ENCODE measurements around the gene EXOC4.

The EXOC4 gene

GRCh38 chr7:133550811-133551210 lies 297.9 kb downstream of the EXOC4 start:
- H3F3A ChIP-seq (ENCODE audit: low read depth), result no peaks in the 10 kb centered on the region
- H3K4me1 ChIP-seq (ENCODE audit: insufficient read depth, low read length, poor library complexity, severe bottlenecking), result peaks cover 25% of the 10 kb centered on the region
- H3K9me2 ChIP-seq (replicated peaks; ENCODE audit: low read depth, low read length), result no peaks in the 10 kb centered on the region
- H3K79me2 ChIP-seq (ENCODE audit: insufficient read depth, low read length), result no peaks in the 10 kb centered on the region
- no peaks in the 10 kb centered on the region for H3K27me3 ChIP-seq (ENCODE audit: insufficient read depth, low read length, poor library complexity, severe bottlenecking)
- no peaks in the 10 kb centered on the region for H3K9me3 ChIP-seq (ENCODE audit: insufficient read depth, low read depth, low read length)
- no peak overlapping the region for H3K4me2 ChIP-seq (ENCODE audit: low read depth, low read length, poor library complexity, severe bottlenecking)
- no peak overlapping the region for H3K9ac ChIP-seq (ENCODE audit: low read depth, low read length, poor library complexity, severe bottlenecking)
- no peak overlapping the region for H2AFZ ChIP-seq (ENCODE audit: low read length)
- H3K36me3 ChIP-seq (ENCODE audit: insufficient read depth, low read length), result no peaks in the 10 kb centered on the region
- H4K20me1 ChIP-seq (ENCODE audit: insufficient read depth, low read length, poor library complexity, severe bottlenecking), result no peaks in the 10 kb centered on the region
- TF ChIP-seq CTCF (conservative IDR thresholded peaks at IDR 0.05; ENCODE audit: low read length) (no peak), EZH2phosphoT487 (IDR thresholded peaks at IDR 0.05; ENCODE audit: borderline replicate concordance) (no peak)
- no peak overlapping the region for H3K4me3 ChIP-seq (ENCODE audit: low read length, poor library complexity, severe bottlenecking)

DNA sequence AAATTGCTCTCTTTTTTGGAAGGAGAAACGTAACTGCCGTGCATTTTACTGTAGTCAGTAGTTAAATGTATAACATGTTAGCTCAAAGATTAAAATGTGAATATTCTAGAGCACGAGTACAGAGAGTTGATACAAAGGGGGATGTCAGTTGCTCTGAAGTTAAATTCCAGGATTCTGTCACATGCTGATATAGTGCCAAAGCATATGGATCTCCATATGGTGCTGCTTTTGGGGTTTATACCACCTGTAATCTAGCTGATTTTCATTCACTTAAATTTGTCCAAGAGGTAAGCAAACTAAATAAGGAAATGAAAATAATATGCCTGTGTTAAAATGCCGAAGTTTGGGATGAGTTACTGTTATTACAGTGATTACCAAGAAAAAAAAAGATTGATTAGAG lies 298.6 kb downstream of the EXOC4 start:
- Histone ChIP-seq H3K4me3 (ENCODE audit: low read length, poor library complexity, severe bottlenecking) (no peak overlapping the region), H3F3A (ENCODE audit: low read depth) (no peaks in the 10 kb centered on the region), H3K9me3 (ENCODE audit: insufficient read depth, low read depth, low read length) (no peaks in the 10 kb centered on the region), H2AFZ (ENCODE audit: low read length) (no peak overlapping the region), H3K79me2 (ENCODE audit: insufficient read depth, low read length) (no peaks in the 10 kb centered on the region), H3K27me3 (ENCODE audit: insufficient read depth, low read length, poor library complexity, severe bottlenecking) (no peaks in the 10 kb centered on the region), H3K4me1 (ENCODE audit: insufficient read depth, low read length, poor library complexity, severe bottlenecking) (peaks cover 25% of the 10 kb centered on the region), H3K36me3 (ENCODE audit: insufficient read depth, low read length) (no peaks in the 10 kb centered on the region), H3K9me2 (replicated peaks; ENCODE audit: low read depth, low read length) (no peaks in the 10 kb centered on the region), H4K20me1 (ENCODE audit: insufficient read depth, low read length, poor library complexity, severe bottlenecking) (no peaks in the 10 kb centered on the region), H3K4me2 (ENCODE audit: low read depth, low read length, poor library complexity, severe bottlenecking) (no peak overlapping the region), H3K9ac (ENCODE audit: low read depth, low read length, poor library complexity, severe bottlenecking) (no peak overlapping the region)
- TF ChIP-seq EZH2phosphoT487 (IDR thresholded peaks at IDR 0.05; ENCODE audit: borderline replicate concordance) (no peak), CTCF (conservative IDR thresholded peaks at IDR 0.05; ENCODE audit: low read length) (no peak)

DNA sequence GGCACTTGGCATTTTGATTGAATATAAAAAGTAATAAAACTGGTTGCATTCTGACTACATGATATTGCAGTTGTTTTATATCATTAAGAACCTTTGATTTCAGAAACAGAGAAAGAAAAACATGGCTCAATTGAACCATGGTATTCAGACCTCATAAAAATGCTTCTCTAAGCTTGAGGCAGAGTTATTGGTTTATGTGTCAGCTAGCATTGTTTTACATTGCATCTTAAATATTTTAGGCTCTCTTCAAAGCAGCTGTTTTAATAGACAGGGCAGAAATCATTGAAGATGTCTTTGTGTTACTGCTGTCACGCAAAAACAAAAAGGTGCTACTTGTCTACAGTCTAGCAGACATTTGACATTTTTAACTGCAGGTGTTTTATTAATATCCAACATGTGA lies 299.2 kb downstream of the EXOC4 start:
- H3K36me3 ChIP-seq (ENCODE audit: insufficient read depth, low read length), result no peaks in the 10 kb centered on the region
- H3K4me1 ChIP-seq (ENCODE audit: insufficient read depth, low read length, poor library complexity, severe bottlenecking), result peaks cover 27% of the 10 kb centered on the region
- H3K27me3 ChIP-seq (ENCODE audit: insufficient read depth, low read length, poor library complexity, severe bottlenecking), result no peaks in the 10 kb centered on the region
- no peaks in the 10 kb centered on the region for H4K20me1 ChIP-seq (ENCODE audit: insufficient read depth, low read length, poor library complexity, severe bottlenecking)
- no peak overlapping the region for H3K9ac ChIP-seq (ENCODE audit: low read depth, low read length, poor library complexity, severe bottlenecking)
- no peak overlapping the region for H3K4me2 ChIP-seq (ENCODE audit: low read depth, low read length, poor library complexity, severe bottlenecking)
- H3K9me2 ChIP-seq (replicated peaks; ENCODE audit: low read depth, low read length), result no peaks in the 10 kb centered on the region
- H3K4me3 ChIP-seq (ENCODE audit: low read length, poor library complexity, severe bottlenecking), result no peak overlapping the region
- no peaks in the 10 kb centered on the region for H3F3A ChIP-seq (ENCODE audit: low read depth)
- no peaks in the 10 kb centered on the region for H3K79me2 ChIP-seq (ENCODE audit: insufficient read depth, low read length)
- H2AFZ ChIP-seq (ENCODE audit: low read length), result no peak overlapping the region
- TF ChIP-seq EZH2phosphoT487 (IDR thresholded peaks at IDR 0.05; ENCODE audit: borderline replicate concordance) (no peak), CTCF (conservative IDR thresholded peaks at IDR 0.05; ENCODE audit: low read length) (no peak)
- H3K9me3 ChIP-seq (ENCODE audit: insufficient read depth, low read depth, low read length), result no peaks in the 10 kb centered on the region
